GM03348 (cell line): ENCODE data around the gene DLG5.

ENCODE experiments used
- DNase-seq: peaks from one replicate; pipeline ENCODE4 v3.0.0; 2012; ENCODE audit warnings: low spot score

DLG5 gene

GRCh38 chr10:77843264-77843663 is 83.3 kb downstream of the DLG5 start:
- no peak for DNase-seq

GRCh38 chr10:77842652-77843212 is 83.8 kb downstream of the DLG5 start:
- DNase-seq, result no peak

GRCh38 chr10:77841711-77842375 is 84.7 kb downstream of the DLG5 start:
- DNase-seq, result no peak

- no peak for DNase-seq
Measured at GRCh38 chr10:77840636-77841035, 85.9 kb downstream of the DLG5 start.

GRCh38 chr10:77837925-77838595 is 88.5 kb downstream of the DLG5 start:
- DNase-seq, result no peak

- DNase-seq, result no peak
Measured at GRCh38 chr10:77837248-77837924, 89.2 kb downstream of the DLG5 start.

DNA sequence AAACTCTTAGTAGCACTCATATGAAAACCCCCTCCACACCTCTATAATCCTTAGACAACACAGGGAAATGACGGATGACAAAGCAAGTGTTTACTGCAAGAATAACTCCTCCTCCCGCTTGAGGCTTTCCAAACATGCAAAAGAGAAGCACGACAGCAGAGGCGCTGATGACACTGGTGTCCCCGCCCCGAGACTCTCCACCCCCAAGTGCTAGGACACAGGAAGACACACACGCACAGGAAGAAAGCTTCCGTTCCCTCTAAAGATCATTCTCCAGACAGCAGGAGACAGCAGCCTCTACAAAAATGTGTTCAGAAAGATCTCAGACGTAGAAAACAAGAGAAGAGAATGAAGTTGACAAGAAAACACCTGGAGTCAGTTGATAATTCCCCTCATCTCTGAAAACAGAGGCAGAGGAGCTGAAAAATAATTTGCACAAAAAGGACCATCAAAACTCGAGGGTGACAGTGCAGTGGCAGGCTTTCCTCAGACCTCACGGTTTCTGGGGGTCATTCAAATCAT is 90.2 kb downstream of the DLG5 start:
- DNase-seq, result no peak

DNA sequence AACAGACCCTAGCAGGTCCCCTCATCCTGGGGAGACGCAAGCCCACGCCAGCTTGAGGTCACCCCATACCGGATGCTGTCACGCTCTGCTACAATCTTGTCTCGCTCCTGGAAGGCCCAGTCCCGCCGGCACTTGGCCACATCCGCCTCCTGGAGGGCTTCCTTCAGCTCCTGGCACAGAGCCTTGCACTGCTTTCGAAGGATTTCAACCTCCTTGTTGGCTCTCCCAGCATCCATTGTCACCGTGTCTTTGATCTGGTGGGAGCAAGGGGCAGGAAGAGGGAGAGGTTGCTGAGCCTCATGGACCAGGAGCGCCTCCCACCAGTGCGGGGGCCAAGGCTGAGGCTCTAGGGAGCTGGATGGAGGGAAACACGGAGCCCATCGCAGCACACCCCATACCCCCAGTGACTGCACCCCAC is 90.9 kb downstream of the DLG5 start:
- no peak for DNase-seq

DNA sequence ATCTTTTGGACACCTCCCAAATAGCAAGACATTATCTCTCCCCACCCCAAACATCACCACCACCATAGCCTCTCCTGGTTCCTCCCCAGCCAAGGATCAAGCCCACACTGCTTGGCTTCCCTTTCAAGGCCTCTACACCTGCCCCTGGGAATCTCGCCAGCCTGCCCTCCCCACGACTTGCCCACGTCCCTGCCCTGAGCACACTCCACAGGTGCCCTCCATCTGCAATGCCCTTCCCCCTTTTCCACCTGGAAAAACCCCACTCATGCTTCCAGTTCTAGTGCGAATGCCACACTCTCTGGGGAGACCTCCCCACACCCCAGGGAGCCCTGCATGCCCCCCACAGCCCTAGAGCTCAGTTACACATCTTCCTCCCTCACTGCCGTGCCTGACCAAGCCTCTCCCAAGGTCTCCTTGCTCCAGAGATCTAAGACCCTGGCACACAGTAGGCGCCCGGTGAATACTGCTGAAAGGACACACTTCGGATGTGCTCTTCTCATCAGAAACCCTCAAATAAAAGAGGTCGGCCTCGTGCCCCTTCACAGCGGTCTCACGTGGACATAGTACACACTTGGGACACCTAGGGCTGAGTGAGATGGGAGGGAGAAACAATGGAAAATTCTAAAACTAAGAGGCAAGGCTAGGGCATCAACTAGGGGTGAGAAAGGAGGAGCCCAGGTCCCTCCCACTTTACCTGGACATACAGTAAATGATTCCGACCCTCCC is 91.4 kb downstream of the DLG5 start:
- DNase-seq, result no peak

- DNase-seq, result no peak
Measured at GRCh38 chr10:77834540-77834939, 92.0 kb downstream of the DLG5 start.

GRCh38 chr10:77833792-77834191 is 92.8 kb downstream of the DLG5 start:
- DNase-seq, result no peak

GRCh38 chr10:77833225-77833624 is 93.3 kb downstream of the DLG5 start:
- no peak for DNase-seq

DNA sequence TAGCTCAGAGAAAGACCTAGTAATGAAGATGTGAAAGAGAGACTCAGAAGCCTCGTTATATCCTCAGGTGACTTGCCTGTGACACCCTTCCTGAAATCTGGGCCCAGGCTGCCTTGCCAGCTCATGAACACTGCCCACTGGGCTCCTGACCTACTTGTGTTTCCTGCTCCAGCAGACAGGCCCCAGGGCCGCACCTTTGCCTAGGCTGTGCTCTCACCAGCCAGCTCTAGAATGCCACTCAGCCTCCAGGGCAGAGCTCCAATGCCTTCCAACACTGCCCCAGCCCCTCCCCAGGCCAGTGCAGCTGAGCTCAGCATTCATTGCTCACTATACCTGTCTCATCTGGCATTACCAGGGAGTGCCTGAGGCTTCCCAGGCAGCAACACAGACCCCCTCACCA is 94.3 kb downstream of the DLG5 start:
- DNase-seq, result no peak

DNA sequence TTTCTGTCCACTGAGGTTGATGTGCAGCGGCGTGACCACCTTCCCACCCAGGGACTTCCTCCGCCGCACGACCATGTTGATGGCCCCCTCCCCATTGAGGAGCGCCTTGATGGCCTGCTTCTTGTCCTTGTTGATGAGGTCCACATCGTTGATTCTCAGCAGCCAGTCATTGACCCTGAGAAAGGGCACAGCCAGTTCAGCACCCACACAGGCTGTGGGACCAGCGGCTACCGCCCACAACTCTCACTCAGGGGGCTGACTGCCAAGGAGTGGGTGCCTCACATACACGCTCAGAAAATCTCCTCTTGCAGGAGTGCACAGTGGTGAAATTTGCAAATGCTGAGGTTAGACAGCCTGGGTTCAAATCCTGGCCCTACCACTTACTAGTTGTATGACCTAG is 97.2 kb downstream of the DLG5 start:
- no peak for DNase-seq

DNA sequence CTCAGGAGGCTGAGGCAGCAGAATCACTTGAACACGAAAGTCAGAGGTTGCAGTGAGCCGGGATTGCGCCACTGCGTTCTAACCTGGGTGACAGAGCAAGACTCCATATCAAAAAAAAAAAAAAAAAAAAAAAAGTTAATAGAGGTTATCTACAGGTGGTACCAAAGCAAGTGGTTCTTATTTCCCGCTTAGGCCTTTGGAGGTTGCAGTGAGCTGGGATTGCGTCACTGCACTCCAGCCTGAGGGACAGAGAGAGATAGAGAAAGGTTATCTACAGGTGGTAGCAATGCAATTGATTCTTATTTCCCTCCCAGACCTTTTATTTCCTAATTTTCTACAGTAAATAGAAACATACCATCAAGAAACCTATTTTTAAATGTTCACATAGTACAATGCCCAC is 98.2 kb downstream of the DLG5 start:
- DNase-seq, result no peak

DNA sequence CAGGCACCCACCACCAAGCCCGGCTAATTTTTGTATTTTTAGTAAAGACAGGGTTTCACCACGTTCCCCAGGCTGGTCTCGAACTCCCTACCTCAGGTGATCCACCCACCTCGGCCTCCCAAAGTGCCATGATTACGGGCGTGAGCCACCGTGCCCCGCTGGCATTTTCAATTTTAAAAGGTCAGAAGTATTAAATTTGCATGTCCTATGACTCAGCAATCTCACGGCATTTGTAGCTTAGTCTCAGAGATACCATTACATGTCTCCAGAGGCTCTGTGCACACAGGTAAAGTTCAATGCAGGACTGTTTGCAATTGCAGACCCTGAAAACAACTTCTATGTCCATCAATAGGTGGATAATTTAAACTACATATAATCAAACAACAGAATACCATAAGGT is 99.2 kb downstream of the DLG5 start:
- DNase-seq, result no peak

GRCh38 chr10:77825965-77826364 is 100.6 kb downstream of the DLG5 start:
- no peak for DNase-seq

DNA sequence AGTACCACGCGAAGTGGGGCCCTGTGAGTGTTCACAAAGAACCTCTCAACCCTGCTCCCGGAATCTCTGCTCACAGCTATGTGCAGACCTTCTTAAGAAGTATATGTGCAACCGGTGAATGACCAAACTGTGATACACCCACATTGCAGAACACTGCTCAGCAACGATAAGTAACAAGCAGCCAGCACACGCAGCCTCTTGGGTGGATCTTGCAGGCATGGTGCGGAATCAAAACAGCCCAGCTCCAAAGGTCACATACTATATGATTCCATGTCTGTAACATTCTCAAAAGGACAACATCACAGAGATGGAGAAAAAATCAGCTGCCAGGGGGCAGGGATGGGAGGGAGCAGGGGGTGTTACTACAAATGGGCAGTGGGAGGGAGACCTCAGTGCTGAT is 101.6 kb downstream of the DLG5 start:
- no peak for DNase-seq

- DNase-seq, result no peak
Measured at GRCh38 chr10:77823811-77824542, 102.6 kb downstream of the DLG5 start.

GRCh38 chr10:77821551-77821950 is 105.0 kb downstream of the DLG5 start:
- DNase-seq, result no peak

GRCh38 chr10:77821036-77821435 is 105.5 kb downstream of the DLG5 start:
- no peak for DNase-seq

- no peak for DNase-seq
Measured at GRCh38 chr10:77820349-77820748, 106.2 kb downstream of the DLG5 start.
